ENCODE results near the gene TLE1. TPM values are rescaled to one million over a fixed set of nuclear protein-coding genes. Genes with fewer than 3 reads are reported as not detected.

TLE1 gene
- total and polyA plus RNA-seq, 4 donors = 57.0 to 69.9 (median 64.3) TPM

DNA sequence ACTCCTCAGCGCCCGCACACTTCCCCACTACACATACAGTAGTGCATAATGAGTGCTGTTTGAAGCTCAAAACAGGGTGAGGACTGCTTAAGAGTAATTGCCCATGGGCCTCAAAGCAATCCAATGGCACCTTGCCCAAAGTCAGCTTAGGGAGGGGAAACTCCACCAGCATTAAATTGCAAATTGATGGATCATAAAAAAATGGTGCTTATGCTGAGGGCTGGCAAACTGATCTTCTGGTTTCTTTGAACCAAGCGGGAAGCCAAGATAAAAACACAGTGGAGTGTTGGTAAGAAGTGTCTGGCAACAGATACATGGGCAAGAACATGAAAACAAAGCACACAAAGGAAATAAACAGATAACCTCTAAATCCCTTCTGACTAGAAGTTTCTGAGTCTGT lies 28.0 kb downstream of the TLE1 start:
- Histone ChIP-seq H3K4me3 (ENCODE audit: low read depth, low read length) (no peak overlapping the region), H3K4me1 (ENCODE audit: control insufficient read depth, insufficient read depth, low read length) (peaks cover 28% of the 10 kb centered on the region), H3K27me3 (ENCODE audit: control insufficient read depth, insufficient read depth, low read length) (no peaks in the 10 kb centered on the region), H3K27ac (ENCODE audit: low read depth, low read length) (no peak overlapping the region), H3K36me3 (ENCODE audit: control insufficient read depth, insufficient read depth, low read length) (no peaks in the 10 kb centered on the region), H3K9me3 (ENCODE audit: control insufficient read depth, insufficient read depth, low read length) (no peaks in the 10 kb centered on the region)
- DNase-seq (ENCODE audit: low read depth in 4 of 6, low spot score in 6 of 6) = peak in 2 of 6 donors; percentile 63 to 87
- 61% methylated on average over 2 of the region's 3 CpGs for WGBS (ENCODE audit: insufficient coverage)

DNA sequence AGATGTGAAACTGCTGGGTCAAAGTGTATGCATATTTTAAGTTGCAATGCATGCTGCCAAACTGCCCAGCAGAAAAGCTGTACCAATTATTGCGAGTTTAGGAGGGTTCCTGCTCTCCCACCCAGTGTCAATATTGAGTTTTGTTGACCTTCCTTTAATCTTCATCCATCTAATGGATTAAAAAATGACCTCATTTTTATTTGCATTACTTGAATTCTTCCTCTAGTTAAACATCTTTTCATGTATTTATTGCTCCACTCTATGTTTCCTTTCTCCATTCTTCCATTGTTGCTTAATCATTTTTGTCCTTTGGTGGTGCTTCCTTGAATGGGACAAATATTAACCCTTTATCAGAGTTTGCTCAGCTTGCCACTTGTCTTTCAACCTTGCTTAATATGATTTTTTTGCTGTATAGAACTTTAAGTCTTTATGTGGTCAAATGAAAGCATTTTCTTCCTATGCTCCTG lies 32.4 kb downstream of the TLE1 start:
- Histone ChIP-seq H3K4me1 (ENCODE audit: control insufficient read depth, insufficient read depth, low read length) (peaks cover 9% of the 10 kb centered on the region), H3K4me3 (ENCODE audit: low read depth, low read length) (no peak overlapping the region), H3K27me3 (ENCODE audit: control insufficient read depth, insufficient read depth, low read length) (peaks cover 4% of the 10 kb centered on the region), H3K27ac (ENCODE audit: low read depth, low read length) (no peak overlapping the region), H3K36me3 (ENCODE audit: control insufficient read depth, insufficient read depth, low read length) (no peaks in the 10 kb centered on the region), H3K9me3 (ENCODE audit: control insufficient read depth, insufficient read depth, low read length) (no peaks in the 10 kb centered on the region)
- whole genome bisulfite sequencing (ENCODE audit: insufficient coverage) = no CpG with 5 or more reads among the region's 1 CpG
- DNase-seq (ENCODE audit: low read depth in 4 of 6, low spot score in 6 of 6) = no peak

DNA sequence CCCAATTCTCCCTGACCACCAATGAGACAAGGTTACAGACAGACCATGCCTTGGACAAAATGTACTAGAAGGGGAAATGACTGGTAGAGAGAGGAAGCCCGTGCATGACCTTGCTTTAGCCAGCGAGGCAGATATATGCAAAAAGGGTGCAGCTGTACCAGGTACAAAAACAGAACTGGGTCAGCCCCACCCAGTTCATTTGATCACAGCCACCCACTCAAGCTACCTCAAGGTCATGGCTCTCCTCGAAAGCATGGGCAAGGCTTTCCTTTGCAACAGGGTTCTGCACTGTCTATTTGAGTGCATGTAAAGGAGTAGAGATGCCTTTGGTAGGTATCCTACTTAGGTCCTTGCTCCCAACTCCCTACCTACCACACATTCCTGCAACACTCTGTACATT lies 33.3 kb downstream of the TLE1 start:
- H3K27me3 ChIP-seq (ENCODE audit: control insufficient read depth, insufficient read depth, low read length) = peaks cover 4% of the 10 kb centered on the region
- 69% methylated on average over 2 of the region's 3 CpGs for WGBS (ENCODE audit: insufficient coverage)
- no peak overlapping the region for H3K27ac ChIP-seq (ENCODE audit: low read depth, low read length)
- no peaks in the 10 kb centered on the region for H3K9me3 ChIP-seq (ENCODE audit: control insufficient read depth, insufficient read depth, low read length)
- H3K4me3 ChIP-seq (ENCODE audit: low read depth, low read length) = no peak overlapping the region
- no peaks in the 10 kb centered on the region for H3K36me3 ChIP-seq (ENCODE audit: control insufficient read depth, insufficient read depth, low read length)
- H3K4me1 ChIP-seq (ENCODE audit: control insufficient read depth, insufficient read depth, low read length) = peaks cover 5% of the 10 kb centered on the region
- no peak for DNase-seq (ENCODE audit: low read depth in 4 of 6, low spot score in 6 of 6)

DNA sequence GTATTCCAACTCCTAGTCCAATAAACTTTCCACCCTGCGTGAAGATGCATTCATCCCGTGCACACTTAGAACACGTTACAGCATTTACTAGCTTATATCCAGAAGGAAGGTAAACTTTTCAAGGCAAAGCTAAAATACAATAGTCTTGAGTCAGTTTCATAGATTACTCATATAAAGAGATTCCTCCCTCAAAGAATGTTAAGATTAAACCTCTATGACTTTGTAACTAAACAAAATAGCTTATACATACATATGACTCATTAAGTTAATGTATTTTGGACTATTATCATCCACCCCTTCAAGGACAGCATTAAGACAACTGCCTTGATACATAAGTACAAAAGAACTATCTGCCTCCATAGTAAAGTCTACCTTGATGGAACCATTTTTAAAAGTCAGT lies 36.1 kb downstream of the TLE1 start:
- Histone ChIP-seq H3K4me1 (ENCODE audit: control insufficient read depth, insufficient read depth, low read length) (no peaks in the 10 kb centered on the region), H3K9me3 (ENCODE audit: control insufficient read depth, insufficient read depth, low read length) (no peaks in the 10 kb centered on the region), H3K27ac (ENCODE audit: low read depth, low read length) (no peak overlapping the region), H3K4me3 (ENCODE audit: low read depth, low read length) (no peak overlapping the region), H3K27me3 (ENCODE audit: control insufficient read depth, insufficient read depth, low read length) (peaks cover 4% of the 10 kb centered on the region), H3K36me3 (ENCODE audit: control insufficient read depth, insufficient read depth, low read length) (no peaks in the 10 kb centered on the region)
- no peak for DNase-seq (ENCODE audit: low read depth in 4 of 6, low spot score in 6 of 6)
- WGBS (ENCODE audit: insufficient coverage) = 100% methylated on average over 2 of the region's 3 CpGs

DNA sequence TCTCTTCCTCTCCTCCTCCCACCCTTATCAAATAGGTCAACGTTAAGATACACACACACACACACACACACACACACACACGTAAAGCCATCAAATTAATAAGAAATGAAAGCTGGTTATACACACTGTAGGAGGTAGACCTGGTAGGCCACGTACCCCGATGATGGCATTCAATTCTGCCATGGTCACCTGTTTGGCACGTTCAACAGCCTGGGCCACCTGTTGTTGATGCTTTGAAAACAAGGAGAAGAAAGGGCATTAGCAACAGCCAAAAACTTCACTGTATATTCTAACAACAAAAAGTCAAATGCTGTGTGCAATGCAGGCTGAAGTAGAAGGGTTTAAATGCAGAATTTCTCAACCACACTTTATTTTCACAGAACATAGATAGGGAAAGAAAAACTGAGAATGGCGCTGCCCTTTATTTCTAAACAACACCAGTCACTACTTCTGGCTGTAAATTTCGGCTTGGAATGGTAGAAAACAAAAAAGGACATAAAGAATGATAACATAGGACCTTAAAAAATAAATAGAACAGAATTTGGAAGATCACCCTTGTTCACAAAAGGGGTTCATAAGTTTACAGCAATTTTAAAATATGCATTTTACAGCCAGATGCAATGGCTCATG lies 37.2 kb downstream of the TLE1 start:
- no peaks in the 10 kb centered on the region for H3K36me3 ChIP-seq (ENCODE audit: control insufficient read depth, insufficient read depth, low read length)
- H3K27me3 ChIP-seq (ENCODE audit: control insufficient read depth, insufficient read depth, low read length) = peaks cover 4% of the 10 kb centered on the region
- no peaks in the 10 kb centered on the region for H3K9me3 ChIP-seq (ENCODE audit: control insufficient read depth, insufficient read depth, low read length)
- no peak for DNase-seq (ENCODE audit: low read depth in 4 of 6, low spot score in 6 of 6)
- WGBS (ENCODE audit: insufficient coverage) = 83% methylated on average over 2 of the region's 7 CpGs
- no peaks in the 10 kb centered on the region for H3K4me1 ChIP-seq (ENCODE audit: control insufficient read depth, insufficient read depth, low read length)
- no peak overlapping the region for H3K27ac ChIP-seq (ENCODE audit: low read depth, low read length)
- no peak overlapping the region for H3K4me3 ChIP-seq (ENCODE audit: low read depth, low read length)

DNA sequence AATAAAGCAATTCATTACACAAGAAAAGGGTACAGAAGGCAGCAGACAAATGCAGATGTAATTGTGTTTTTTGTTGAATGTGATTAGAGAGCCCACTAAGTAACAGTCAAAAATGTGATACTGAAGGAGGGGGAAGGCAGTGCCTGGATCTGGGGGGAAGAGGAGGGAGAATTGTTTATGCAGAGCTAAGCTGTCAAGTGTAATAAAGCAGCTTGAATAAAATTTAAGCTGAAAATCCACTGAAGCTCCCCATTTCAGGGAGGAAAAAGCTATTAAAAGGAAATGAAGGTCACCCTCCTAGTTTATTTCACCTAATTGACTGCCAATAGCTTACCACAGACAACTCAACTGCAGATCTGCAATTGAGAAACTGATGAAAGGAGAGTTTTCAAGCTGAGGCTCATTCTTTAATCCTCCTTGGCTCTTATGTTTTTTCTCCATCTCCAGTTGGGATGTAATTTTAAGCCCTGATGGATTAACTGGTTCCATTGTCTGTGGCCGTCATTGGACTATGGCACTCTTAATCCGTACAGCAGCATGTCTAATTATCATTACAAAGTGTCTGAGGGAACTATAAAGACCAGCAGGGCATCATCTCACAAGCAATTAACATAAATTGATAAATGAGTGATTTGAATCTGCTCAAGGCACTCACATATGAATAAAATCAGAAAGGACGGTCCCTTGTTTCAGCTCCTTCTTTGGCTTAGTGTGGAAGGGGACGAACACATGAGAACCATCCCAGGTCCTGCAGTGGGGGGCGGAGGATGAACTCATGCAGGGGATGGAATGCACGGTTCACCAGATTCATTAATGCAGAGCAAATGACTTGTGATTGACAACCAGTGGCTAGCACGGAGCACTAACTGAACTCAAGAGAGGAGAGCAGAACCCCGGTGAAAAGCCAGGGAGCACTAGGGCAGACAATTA lies 38.5 kb downstream of the TLE1 start:
- H3K4me1 ChIP-seq (ENCODE audit: control insufficient read depth, insufficient read depth, low read length) = no peaks in the 10 kb centered on the region
- peak in 2 of 6 donors; percentile 40 to 81 for DNase-seq (ENCODE audit: low read depth in 4 of 6, low spot score in 6 of 6)
- WGBS (ENCODE audit: insufficient coverage) = 61% methylated on average over 4 of the region's 8 CpGs
- H3K27ac ChIP-seq (ENCODE audit: low read depth, low read length) = no peak overlapping the region
- peaks cover 2% of the 10 kb centered on the region for H3K27me3 ChIP-seq (ENCODE audit: control insufficient read depth, insufficient read depth, low read length)
- no peak overlapping the region for H3K4me3 ChIP-seq (ENCODE audit: low read depth, low read length)
- H3K9me3 ChIP-seq (ENCODE audit: control insufficient read depth, insufficient read depth, low read length) = no peaks in the 10 kb centered on the region
- H3K36me3 ChIP-seq (ENCODE audit: control insufficient read depth, insufficient read depth, low read length) = no peaks in the 10 kb centered on the region

DNA sequence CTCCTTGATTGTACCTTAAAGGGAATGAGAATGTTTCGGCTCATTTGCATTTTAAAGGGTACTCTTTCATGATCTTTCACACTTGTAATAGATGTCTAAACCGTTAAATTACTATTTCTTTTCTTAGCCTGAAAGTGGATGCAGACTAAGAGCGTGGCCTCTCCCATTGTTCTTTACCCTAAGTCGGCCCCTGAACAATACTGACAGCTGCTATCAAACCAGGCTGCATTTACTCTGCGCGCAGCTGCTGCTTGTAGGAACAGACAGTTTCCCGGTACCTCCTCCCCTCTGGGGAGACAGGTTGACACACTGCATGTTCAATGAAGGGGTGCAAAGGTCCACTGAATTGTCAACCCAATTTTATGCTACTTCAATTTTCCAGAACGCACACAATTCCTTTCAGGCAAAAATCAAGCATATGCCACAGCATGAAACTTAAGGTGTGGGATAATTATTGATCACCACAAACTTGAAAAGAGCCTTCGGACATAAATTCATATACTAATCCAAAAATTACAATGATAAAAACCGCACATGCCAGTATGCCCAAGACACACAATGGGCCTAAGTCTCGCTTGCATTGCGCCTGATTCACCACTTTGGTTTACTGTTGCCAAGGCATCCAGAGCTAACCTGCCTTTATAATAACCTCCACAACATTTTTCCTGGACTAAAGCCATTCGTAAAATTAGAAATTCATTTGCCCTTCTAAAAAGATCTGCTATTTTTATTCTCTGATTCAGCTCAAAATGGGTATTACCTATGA lies 39.7 kb downstream of the TLE1 start:
- H3K27me3 ChIP-seq (ENCODE audit: control insufficient read depth, insufficient read depth, low read length) = peaks cover 2% of the 10 kb centered on the region
- 53% methylated on average over 7 of the region's 13 CpGs for WGBS (ENCODE audit: insufficient coverage)
- peak in 2 of 6 donors; percentile 37 to 58 for DNase-seq (ENCODE audit: low read depth in 4 of 6, low spot score in 6 of 6)
- H3K4me3 ChIP-seq (ENCODE audit: low read depth, low read length) = no peak overlapping the region
- H3K4me1 ChIP-seq (ENCODE audit: control insufficient read depth, insufficient read depth, low read length) = no peaks in the 10 kb centered on the region
- no peak overlapping the region for H3K27ac ChIP-seq (ENCODE audit: low read depth, low read length)
- no peaks in the 10 kb centered on the region for H3K9me3 ChIP-seq (ENCODE audit: control insufficient read depth, insufficient read depth, low read length)
- H3K36me3 ChIP-seq (ENCODE audit: control insufficient read depth, insufficient read depth, low read length) = no peaks in the 10 kb centered on the region

DNA sequence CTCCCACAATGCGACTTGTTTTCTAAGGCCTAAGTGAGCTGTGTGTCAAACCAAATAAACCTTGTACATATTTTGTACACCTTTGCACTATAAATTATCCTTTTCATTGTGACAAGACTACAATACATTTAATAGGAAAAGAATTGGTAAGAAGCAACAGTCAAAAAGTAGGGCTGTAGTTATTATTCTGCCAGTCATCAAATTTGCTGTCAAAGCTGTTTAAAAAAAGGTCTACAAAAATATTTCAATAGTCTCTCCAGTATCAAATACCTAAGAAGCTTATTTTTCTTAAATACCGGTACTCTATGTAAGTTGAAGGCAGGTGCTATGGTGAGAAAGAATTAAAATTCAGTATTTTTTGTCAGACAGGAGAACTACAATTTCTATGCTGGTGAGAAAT lies 40.5 kb downstream of the TLE1 start:
- Histone ChIP-seq H3K27me3 (ENCODE audit: control insufficient read depth, insufficient read depth, low read length) (peaks cover 2% of the 10 kb centered on the region), H3K36me3 (ENCODE audit: control insufficient read depth, insufficient read depth, low read length) (no peaks in the 10 kb centered on the region), H3K4me1 (ENCODE audit: control insufficient read depth, insufficient read depth, low read length) (no peaks in the 10 kb centered on the region), H3K4me3 (ENCODE audit: low read depth, low read length) (no peak overlapping the region), H3K27ac (ENCODE audit: low read depth, low read length) (no peak overlapping the region), H3K9me3 (ENCODE audit: control insufficient read depth, insufficient read depth, low read length) (no peaks in the 10 kb centered on the region)
- no CpG with 5 or more reads among the region's 2 CpGs for WGBS (ENCODE audit: insufficient coverage)
- DNase-seq (ENCODE audit: low read depth in 4 of 6, low spot score in 6 of 6) = no peak

DNA sequence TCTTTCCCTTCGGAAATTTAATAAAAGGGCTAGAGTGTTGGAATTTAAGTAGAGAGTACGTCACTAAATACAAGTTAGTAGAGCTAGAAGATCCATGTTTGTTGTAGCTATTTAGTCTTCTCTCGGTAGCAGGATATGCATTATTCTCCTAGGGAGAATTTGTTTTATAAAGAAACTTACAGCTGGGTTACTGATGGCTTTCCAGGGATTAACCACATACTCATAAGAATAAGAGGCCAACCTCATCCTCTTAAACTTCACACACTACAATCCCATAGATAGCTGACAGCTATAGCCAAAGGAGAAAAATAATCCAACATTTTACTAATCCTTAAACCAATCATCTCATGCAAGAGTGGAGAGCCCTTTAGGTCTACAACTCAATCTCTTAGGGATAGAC lies 43.0 kb downstream of the TLE1 start:
- 70% methylated on average over 2 of the region's 3 CpGs for WGBS (ENCODE audit: insufficient coverage)
- Histone ChIP-seq H3K36me3 (ENCODE audit: control insufficient read depth, insufficient read depth, low read length) (no peaks in the 10 kb centered on the region), H3K27ac (ENCODE audit: low read depth, low read length) (no peak overlapping the region), H3K27me3 (ENCODE audit: control insufficient read depth, insufficient read depth, low read length) (no peaks in the 10 kb centered on the region), H3K4me3 (ENCODE audit: low read depth, low read length) (no peak overlapping the region), H3K9me3 (ENCODE audit: control insufficient read depth, insufficient read depth, low read length) (no peaks in the 10 kb centered on the region), H3K4me1 (ENCODE audit: control insufficient read depth, insufficient read depth, low read length) (peaks cover 2% of the 10 kb centered on the region)
- no peak for DNase-seq (ENCODE audit: low read depth in 4 of 6, low spot score in 6 of 6)

Data from spinal cord (tissue), 10 donors.